Right renal cortex interstitium (tissue), 3 donors: ENCODE results near the gene SNRNP200. TPM values are rescaled to one million over a fixed set of nuclear protein-coding genes. Genes with fewer than 3 reads are reported as not detected.
"Not testable (repeated sequence)": the region's sequence is repeated elsewhere in the genome, so short reads cannot be mapped to it uniquely, and the experiment has no call there.

Experiments used
- DNase-seq, 3 donors: peaks; one replicate each; pipeline ENCODE4 v3.0.0-alpha.2; 2013; ENCODE audit warnings: low read depth in 3 of 3, low spot score in 2 of 3
- polyA plus RNA-seq, 3 donors: library from polyadenylated mRNA; unstranded; fragments of 120-200 nt; gene quantifications; one replicate each; pipeline ENCODE4 v1.2.1, GENCODE V29; 2013; ENCODE audit not compliant: insufficient read length in 3 of 3

SNRNP200 gene
- polyA plus RNA-seq, 3 donors: 180 to 193 (median 187) TPM

DNA sequence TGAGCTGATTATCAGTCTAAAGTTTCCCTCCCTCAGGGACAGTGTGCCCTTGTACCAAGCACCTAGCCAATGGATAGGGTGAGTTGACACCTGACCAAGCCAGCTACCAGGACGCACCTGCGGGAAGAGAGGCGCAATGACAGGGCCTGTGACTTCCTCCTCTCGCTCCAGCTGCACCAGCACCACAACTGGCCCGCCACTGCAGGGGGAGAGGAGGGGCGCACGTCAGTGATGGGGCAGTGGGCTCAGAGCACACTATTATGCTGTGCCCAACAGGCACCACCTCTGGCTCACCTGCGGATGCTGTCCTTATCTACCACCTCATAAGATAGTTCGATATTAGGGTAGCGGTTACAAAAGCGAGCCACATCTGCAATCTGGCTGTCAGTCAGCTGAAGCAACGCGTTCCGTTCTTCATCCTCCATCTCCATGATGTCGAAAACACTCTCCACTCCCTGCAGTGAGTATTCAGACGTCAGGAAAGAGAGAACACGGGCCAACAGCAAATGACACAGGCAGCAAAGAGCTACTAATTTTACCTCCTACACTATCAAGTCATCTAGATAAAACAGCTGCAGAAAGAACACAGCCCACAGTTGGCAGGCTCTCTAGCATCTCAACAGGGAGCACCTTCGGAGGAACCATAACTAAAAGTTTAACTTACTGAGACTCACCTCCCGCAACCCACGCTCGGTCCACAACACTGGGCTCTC lies 28.4 kb downstream of the SNRNP200 start:
- no peak for DNase-seq

GRCh38 chr2:96274355-96275056 lies 30.8 kb downstream of the SNRNP200 start:
- no peak for DNase-seq

GRCh38 chr2:96273763-96274162 lies 31.6 kb downstream of the SNRNP200 start:
- no peak for DNase-seq

DNA sequence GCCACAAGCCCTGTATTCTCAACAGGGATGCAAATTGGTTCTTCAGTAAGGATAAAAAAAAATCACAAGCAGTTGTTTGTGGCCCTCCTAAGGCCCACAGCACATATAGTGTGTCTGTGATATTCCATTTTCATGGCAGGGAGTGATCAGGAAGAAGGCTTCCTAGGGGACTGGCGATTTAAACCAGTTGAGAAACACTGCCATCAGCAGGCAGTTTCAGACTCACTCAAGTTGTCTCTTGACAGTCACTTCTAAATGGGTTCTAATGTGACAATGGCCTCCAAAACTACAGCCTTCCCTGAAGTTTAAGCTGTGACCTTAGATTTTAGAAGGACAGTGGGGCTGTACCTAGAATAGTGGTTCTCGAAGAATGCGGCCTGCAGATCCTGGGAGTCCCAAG lies 33.4 kb downstream of the SNRNP200 start:
- no peak for DNase-seq

DNA sequence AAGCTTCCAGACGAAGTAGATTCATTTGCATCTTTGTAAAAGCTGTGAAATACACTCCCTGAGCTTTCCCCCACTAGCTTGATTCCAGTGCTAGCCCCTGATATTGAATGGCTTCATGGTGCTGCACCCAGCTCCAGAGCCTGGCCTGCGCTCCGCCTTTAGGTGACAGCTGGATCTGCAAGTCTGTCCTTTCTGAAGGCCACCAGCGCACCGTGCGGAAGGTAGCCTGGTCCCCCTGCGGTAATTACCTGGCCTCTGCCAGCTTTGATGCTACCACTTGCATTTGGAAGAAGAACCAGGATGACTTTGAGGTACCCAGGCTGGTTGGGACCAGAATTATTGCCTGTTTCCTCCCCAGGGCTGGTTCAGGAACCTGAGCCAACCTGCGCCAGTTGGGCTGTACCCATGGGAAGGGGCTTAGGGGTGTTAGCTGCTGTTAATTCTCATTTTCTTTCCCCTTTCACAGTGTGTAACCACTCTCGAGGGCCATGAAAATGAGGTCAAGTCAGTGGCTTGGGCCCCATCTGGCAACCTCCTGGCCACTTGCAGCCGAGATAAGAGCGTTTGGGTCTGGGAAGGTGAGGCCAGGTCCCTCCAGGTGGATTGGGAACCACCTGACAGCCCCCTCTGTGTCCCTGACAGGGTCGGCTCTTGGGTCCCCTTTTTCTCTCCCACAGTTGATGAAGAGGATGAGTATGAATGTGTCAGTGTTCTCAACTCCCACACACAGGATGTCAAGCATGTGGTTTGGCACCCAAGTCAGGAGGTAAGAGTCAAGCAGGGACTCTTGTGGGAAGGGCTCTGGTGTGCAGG lies 38.0 kb downstream of the SNRNP200 start:
- no peak for DNase-seq

- DNase-seq: peak; percentile 86 to 92 (median 92)
Measured at GRCh38 chr2:96265840-96266679, 39.3 kb downstream of the SNRNP200 start, which contains the start of the genes CIAO1 and TMEM127. TSS of gene CIAO1 (plus strand) at chr2:96266225. CDS start at chr2:96266351, 126 bp downstream. TSS of gene TMEM127 (minus strand) at chr2:96265997. CDS start at chr2:96265381, 616 bp downstream.

GRCh38 chr2:96265349-96265839 lies 40.0 kb downstream of the SNRNP200 start:
- peak in 1 of 3 donors; percentile 8 for DNase-seq

DNA sequence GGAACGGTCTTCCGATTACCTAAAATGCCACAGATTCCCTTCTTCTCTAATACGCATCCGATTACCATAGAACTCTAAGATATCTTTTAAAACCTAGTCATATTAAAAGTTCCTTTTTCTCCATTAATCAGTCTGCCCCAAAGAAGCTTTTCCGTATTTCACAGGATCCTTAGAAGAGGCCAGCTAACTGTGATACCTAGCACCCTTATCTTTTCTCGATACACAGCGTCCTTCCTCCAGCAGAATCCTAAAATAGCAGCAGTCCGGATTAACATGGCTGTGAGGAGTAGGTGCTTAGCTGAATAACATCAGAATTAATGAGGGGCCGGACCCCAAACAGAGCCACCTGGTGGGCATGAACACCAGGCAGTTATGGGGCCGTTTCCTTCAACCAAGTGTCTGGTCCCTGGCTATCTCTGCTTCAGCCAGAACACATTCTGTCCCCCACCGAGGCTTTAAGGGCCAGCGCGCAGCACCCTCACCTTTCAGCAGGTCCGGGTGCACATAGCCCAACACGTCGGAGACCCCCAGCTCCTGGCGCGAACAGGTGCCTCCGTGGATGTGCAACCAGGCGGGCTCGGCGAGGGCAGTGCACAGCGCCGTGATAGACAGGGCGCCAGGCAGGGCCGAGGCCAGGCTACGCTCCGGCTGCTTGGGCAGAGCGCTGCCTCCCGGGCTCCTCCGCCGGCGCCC lies 40.5 kb downstream of the SNRNP200 start:
- peak in 1 of 3 donors; percentile 10 for DNase-seq

DNA sequence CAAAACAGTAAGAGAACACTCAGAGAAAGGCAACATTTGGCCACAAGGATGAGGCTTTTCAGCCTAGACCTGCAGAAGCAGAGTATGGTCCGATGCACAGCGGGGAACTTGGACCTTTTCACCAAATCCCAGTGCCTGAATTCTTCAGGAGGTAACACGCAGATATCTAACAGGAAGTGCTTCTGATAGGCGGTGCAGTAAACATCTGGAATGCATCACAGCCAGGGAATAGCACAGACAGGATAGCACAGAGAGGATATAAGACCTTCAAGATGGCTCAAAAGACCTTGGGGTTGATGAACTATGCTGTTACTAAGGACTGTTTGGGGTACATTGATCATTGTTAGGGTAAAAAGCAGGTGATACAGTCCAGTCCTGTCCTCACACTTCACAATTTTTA lies 41.3 kb downstream of the SNRNP200 start:
- DNase-seq: no peak

DNA sequence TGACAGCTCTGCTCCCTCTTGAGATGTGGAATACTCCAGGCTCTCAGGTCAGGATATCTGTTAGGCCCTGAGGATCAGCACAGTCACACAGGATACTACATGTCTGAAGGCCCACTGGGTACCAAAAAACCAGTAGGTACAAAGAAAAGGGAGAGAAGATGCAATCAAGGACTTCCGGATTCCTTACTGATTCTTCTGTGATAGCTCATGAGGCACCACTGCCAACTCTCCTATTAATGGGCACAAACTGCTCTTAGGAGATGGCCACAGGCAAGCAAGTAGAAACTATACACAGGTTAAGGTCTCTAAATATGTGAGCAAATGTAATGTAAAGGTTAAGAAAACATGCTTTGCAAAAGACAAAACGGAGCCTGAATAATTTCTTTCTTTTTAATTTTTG lies 43.0 kb downstream of the SNRNP200 start:
- no peak for DNase-seq

GRCh38 chr2:96261328-96262003 lies 43.9 kb downstream of the SNRNP200 start:
- no peak for DNase-seq

DNA sequence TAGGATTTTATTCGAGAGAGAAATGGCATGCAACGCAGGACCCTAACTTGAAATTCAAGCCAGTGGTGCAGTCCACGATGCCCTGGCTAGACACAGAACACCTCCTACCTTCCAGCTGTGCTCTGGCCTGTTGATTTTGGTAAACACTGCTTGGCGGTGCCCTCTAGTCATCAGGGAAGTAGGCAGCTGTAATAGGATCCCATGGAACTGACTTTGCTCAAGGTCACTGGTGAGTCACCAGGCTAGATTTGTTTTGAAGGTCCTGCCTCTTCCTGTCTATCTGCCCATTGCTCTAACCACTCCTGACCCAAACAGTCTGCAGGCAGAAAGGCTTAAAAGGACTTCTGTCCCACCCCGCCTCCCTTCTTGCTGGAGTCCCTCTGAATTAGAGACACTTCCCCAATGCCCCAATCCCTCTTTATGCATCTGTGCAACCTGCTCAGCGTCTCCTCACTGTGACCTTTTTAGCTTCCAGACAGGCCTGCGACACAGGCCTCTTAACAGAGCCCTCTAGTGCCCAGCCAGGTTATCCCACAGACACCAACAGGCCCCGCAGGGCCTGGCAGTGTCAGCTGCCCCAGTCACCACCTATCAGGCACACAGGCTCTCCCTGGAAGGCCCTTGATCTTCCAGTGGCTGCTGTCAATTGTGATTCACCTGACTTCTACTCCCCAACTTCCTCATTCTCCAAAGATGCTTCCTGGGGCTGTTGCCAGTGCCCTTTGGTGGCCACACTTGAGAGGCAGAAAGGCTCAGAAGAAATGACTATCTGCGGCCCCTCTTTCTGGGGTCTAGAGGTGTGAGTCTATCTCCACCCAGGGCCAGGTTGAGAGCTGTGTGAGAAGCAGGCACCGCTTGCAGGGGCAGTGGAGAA lies 44.7 kb downstream of the SNRNP200 start:
- peak in 1 of 3 donors; percentile 20 for DNase-seq

DNA sequence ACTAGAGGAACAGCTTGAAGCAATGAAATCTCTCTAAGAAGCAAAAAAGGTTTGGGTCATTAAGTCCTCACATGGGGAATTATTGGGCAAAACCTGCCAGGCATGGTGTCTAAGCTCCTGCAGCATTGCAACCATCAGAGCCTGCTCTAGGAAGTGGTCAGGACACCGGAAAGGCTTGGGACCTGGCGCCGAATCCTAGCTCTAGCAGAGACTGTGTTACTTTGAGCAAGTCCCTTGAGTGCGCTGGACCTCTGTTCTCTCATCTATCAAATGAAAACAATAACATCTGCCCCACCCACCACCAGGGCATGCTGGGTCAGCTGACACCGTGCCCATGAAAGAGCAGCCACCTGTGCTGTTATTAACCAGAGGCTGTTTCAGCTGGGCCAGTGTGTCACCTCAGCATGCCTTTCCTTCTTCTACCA lies 45.8 kb downstream of the SNRNP200 start:
- DNase-seq: no peak

- DNase-seq: no peak
Measured at GRCh38 chr2:96258166-96259022, 47.0 kb downstream of the SNRNP200 start.

DNA sequence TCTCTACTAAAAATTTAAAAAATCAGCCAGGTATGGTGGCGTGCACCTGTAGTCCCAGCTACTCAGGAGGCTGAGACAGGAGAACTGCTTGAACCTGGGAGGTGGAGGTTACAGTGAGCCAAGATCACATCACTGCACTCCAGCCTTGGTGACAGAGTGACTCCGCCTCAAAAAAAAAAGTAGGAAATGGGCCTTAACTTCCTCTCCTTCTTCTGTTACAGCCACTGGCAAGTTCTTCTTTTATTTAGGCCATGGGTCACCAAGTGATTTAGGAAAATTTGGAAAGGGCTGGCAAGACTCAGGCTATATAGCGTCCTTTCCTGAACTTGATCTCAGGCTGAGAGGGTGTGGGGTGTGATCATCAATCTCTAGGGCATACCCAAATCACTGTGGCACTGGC lies 47.6 kb downstream of the SNRNP200 start:
- DNase-seq: not testable (repeated sequence)

DNA sequence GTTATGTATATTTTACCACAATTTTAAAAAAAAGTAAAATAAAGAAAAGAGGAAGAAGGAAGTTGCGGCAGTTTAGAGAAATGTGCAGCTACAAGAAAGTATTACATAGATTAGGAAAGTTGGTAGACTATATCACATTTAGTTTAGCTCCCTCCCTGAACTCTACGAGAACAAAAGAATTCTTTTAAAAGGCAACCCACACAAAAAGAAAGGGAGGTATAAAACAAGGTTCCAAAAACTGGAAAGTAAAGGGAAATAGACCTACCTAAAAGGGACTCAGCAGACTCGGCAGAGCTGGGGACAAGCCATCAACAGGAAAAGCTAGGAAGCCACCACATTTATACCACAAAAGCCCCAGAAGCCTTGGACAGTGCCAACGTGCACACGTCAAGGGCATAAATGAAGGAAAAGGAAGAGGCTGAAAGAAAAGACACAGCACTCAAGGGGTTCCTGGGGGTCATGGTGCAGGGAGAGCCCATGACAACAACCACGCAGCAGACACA lies 48.7 kb downstream of the SNRNP200 start:
- no peak for DNase-seq

DNA sequence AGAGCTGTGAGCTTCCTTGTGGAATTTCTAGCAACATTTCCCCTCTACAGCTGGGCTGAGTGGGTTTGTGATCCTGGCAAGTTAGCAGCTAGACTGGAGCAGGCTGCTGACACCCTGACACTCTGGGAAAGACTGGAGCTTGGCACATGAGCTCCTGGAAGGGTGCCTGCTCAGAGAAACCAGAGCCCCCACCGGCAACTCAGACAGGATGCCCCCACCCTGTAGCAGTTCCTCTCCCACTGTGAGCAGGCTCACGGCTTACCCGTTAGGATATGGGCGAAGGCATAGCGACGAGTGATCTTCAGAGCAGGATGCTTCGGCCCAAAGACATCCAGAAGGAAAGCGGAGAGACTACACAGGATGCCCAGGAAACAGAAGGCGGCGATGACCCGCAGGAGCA lies 50.8 kb downstream of the SNRNP200 start:
- no peak for DNase-seq
